Transverse colon (tissue), 4 donors: ENCODE data around the gene RAB20. TPM values are rescaled to one million over a fixed set of nuclear protein-coding genes. Genes with fewer than 3 reads are reported as not detected.

Experiments
- DNase-seq: peaks from one replicate; pipeline ENCODE4 v3.0.0-alpha.2; 2019
- H3K27ac ChIP-seq, 4 donors: fragments of 200-600 bp; sonication (generic); 2 replicates each; pipeline ENCODE4 v1.5.1; 2016 to 2018; ENCODE audit warnings: inconsistent platforms in 4 of 4
- H3K27me3 ChIP-seq: fragments of 200-600 bp; sonication (generic); 2 replicates; pipeline ENCODE4 v1.5.1; 2017; ENCODE audit warnings: inconsistent platforms
- H3K36me3 ChIP-seq, 4 donors: fragments of 200-600 bp; sonication (generic); 2 replicates each; pipeline ENCODE4 v1.5.1; 2017 to 2019; ENCODE audit warnings: inconsistent platforms in 4 of 4
- H3K4me1 ChIP-seq, 4 donors: fragments of 200-600 bp; sonication (generic); 2 replicates each; pipeline ENCODE4 v1.5.1; 2017 to 2020; ENCODE audit warnings: inconsistent platforms in 4 of 4
- H3K4me3 ChIP-seq, 4 donors: fragments of 200-600 bp; sonication (generic); 1 replicate in 1 of 4; 2 replicates in 3 of 4; pipeline versions ENCODE4 v1.5.1 to v1.6.1; 2017 to 2019; ENCODE audit warnings: inconsistent platforms in 4 of 4
- H3K9me3 ChIP-seq, 2 donors: fragments of 200-600 bp; sonication (generic); 2 replicates each; pipeline ENCODE4 v1.5.1; 2017 to 2019; ENCODE audit warnings: inconsistent platforms in 2 of 2
- CTCF ChIP-seq, 5 experiments: fragments of 200-600 bp in 3 of 5; fragments of 450-650 bp in 2 of 5; sonication (generic) in 3 of 5; IDR thresholded peaks; 1 replicate in 2 of 5; 2 replicates in 3 of 5; pipeline ENCODE4 v1.5.1; 2016 to 2017; ENCODE audit warnings: antibody characterized with exemption in 5 of 5, inconsistent platforms in 3 of 5, mild to moderate bottlenecking in 2 of 5, moderate library complexity in 1 of 5
- EP300 ChIP-seq: sonication (generic); formaldehyde crosslinking; IDR thresholded peaks from one replicate; pipeline ENCODE4 v1.6.1; 2017; ENCODE audit warnings: antibody characterized with exemption, low read depth
- POLR2A ChIP-seq: fragments of 450-650 bp; IDR thresholded peaks from one replicate; pipeline ENCODE4 v1.6.1; 2016; ENCODE audit warnings: antibody characterized with exemption, mild to moderate bottlenecking, moderate library complexity
- POLR2AphosphoS5 ChIP-seq, 3 donors: sonication (generic); formaldehyde crosslinking; IDR thresholded peaks; one replicate each; pipeline ENCODE4 v1.6.1; 2016; ENCODE audit warnings: antibody characterized with exemption in 3 of 3
- WGBS, 2 donors: methylation state at CpG; one replicate each; pipeline ENCODE4 v1.1.5; 2018; ENCODE audit warnings: low coverage in 1 of 2; 5-methylcytosine and 5-hydroxymethylcytosine counted together
- in situ Hi-C, 4 donors: fragments of 200-750 bp; cut with MboI; loops; one replicate each; pipeline versions ENCODE4 v1.15.0 to v1.15.1; 2017; ENCODE audit warnings: low sequenced_read_pairs in 3 of 4, low pct_ligation_motif_present in 1 of 4, low pct_unique_long_range_greater_than_20kb in 1 of 4
- intact Hi-C: fragments of 100-400 bp; cut with DNase I; formaldehyde crosslinking; loops from one replicate; pipeline ENCODE4 v1.15.1; 2023; ENCODE audit warnings: low total_unique reads
- total RNA-seq, 4 donors: library from RNA; depleted of rRNA; stranded (reverse); fragments of >200 nt; gene quantifications; one replicate each; pipeline ENCODE4 v1.1.0, GENCODE V29; 2016

Gene RAB20
- total RNA-seq, 4 donors from 2014 or later: 12.5 to 66.2 (median 54.1) TPM

DNA sequence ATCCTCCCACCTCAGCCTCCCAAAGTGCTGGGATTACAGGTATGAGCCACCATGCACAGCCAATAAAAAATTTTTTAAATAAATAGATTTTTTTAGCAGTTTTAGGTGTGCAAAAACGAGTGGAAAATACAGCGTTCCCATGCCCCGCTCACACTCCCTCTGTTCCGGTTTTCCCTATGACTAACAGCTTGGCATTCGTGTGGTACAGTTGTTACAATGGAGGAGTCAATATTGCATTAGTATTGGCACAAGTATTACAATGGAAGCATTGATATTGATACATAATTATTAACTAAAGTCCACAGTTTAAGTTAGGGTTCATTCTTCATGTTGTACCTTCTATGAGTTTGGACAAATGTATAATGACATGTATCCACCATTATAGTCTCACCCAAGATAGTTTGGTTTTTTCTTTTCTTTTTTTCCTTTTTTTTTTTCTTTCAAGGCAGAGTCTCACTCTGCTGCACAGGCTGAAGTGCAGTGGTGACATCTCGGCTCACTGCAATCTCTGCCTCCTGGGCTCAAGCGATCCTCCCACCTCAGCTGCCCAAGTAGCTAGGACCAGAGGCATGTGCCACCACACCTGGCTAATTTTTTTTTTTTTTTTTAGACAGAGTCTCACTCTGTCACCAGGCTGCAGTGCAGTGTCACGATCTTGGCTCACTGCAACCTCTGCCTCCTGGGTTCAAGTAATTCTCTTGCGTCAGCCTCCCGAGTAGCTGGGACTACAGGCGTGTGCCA, 15.4 kb upstream of the RAB20 start:
- H3K36me3 ChIP-seq: no peaks in the 10 kb centered on the region
- WGBS, 2 donors: 54 to 58% methylated on average over 9 to 11 of the region's 11 CpGs
- peaks cover 0 to 8% (median 1%) of the 10 kb centered on the region in 4 donors for H3K4me1 ChIP-seq
- no peaks in the 10 kb centered on the region for H3K9me3 ChIP-seq
- no peak for DNase-seq
- TF ChIP-seq EP300: no peak
- TF ChIP-seq POLR2AphosphoS5 (IDR thresholded peaks at IDR 0.05): no peak
- no peak for TF ChIP-seq CTCF (IDR thresholded peaks at IDR 0.05)
- TF ChIP-seq POLR2A: no peak
- H3K27me3 ChIP-seq: no peaks in the 10 kb centered on the region
- in situ Hi-C loops (loop anchor here in 1 of 4 donors (25.0 kb wide), 2 partner anchors 235 to 485 kb away; no protein-coding TSS in a partner anchor), intact Hi-C loops (no loop called here)
- no peak overlapping the region for H3K4me3 ChIP-seq
- no peak overlapping the region for H3K27ac ChIP-seq

DNA sequence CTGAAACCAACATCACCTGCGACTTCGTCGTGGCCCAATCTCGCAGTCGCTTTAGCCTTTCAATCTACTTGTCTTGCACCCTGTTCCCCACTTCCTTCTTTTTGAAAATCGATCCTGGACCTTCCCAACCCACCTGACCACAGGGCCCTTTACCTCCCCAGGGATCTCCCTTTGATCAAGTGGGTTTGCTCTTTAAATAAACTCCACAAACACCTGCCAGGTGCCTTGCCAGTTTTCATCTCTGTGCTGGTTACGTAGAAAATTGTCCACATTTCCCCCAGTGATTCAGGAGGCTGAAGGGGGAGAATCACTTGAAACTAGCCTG, 14.5 kb upstream of the RAB20 start:
- WGBS, 2 donors: 51 to 75% methylated on average over 7 of the region's 7 CpGs
- H3K27ac ChIP-seq: no peak overlapping the region
- in situ Hi-C loops: loop anchor here in 1 of 4 donors (25.0 kb wide), 2 partner anchors 236 to 486 kb away; no protein-coding TSS in a partner anchor

DNA sequence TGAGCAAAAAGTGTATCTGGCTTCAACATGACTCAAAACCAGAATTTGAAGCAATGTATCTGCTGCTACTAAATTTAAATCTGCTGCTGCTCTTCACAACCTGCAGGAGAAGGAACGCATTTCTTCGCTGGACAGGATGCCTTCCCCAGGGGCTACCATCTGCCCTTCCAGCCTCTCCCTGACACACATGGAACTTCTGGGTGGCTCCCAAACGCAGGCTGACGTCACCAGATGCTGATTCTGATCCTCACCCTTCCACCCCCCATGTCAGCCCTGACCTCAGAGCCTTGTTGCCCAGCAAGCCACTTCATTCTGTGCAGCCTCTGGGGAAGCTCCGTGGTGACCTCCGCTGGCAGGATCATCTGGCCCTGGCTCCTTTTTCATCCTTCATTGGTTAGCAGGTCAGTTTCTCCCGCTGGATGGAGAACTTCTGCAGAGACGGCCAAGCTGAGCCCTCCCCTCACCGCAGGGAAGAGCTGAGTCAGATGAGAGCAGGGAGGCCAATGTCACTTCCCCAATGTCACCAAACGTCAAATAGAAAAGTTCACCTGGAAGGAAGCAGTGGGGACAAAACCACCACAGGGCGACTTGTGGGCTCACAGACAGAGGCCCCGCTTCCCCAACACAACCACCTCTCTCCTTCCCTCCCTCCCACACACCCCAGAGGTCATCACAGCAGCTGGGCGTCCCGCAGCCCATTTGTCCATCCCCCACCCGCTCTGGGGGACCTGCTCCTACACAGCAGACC, 14.0 kb upstream of the RAB20 start:
- no peak for DNase-seq
- H3K4me1 ChIP-seq: peaks cover 0 to 10% (median 2%) of the 10 kb centered on the region in 4 donors
- H3K36me3 ChIP-seq: no peaks in the 10 kb centered on the region
- H3K27me3 ChIP-seq: no peaks in the 10 kb centered on the region
- intact Hi-C loops (no loop called here), in situ Hi-C loops (loop anchor here in 1 of 4 donors (25.0 kb wide), 2 partner anchors 237 to 487 kb away; no protein-coding TSS in a partner anchor)
- WGBS, 2 donors: 32 to 54% methylated on average over 6 to 15 of the region's 15 CpGs
- H3K27ac ChIP-seq: no peak overlapping the region
- no peaks in the 10 kb centered on the region for H3K9me3 ChIP-seq
- TF ChIP-seq EP300 (no peak), POLR2AphosphoS5 (IDR thresholded peaks at IDR 0.05) (no peak), POLR2A (no peak), CTCF (IDR thresholded peaks at IDR 0.05) (no peak)
- H3K4me3 ChIP-seq: no peak overlapping the region

More for the DNA sequence above, 14.5 kb upstream of the RAB20 start:
- Histone ChIP-seq H3K36me3 (no peaks in the 10 kb centered on the region), H3K27me3 (no peaks in the 10 kb centered on the region), H3K9me3 (no peaks in the 10 kb centered on the region), H3K4me3 (no peak overlapping the region), H3K4me1 (peaks cover 0 to 10% (median 2%) of the 10 kb centered on the region in 4 donors)
- no peak for DNase-seq
- TF ChIP-seq EP300: no peak
- TF ChIP-seq POLR2A: no peak
- no peak for TF ChIP-seq POLR2AphosphoS5 (IDR thresholded peaks at IDR 0.05)
- intact Hi-C loops: no loop called here

DNA sequence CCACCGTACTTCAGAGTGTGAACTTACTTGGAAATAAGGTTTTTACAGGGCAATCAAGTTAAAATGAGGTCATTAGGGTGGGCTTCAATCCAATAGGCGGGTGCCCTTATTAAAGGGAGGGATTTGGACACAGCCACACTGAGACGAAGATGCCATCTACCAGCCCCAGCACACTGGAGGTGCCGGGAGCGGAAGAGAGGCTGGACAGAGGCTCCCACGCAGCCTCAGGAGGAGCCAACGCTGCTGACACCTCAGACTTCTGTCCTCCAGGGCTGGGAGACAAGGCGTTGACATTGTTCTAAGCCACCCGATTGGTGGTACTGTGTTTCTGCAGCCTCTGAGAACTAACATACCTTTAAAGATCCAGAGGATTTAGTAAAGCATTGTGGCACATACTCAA, 12.6 kb upstream of the RAB20 start:
- in situ Hi-C loops: no loop called here
- intact Hi-C loops: no loop called here
- no peak overlapping the region for H3K27ac ChIP-seq

More for the DNA sequence above, 12.6 kb upstream of the RAB20 start:
- no peaks in the 10 kb centered on the region for H3K27me3 ChIP-seq
- no peak overlapping the region for H3K4me3 ChIP-seq
- no peaks in the 10 kb centered on the region for H3K36me3 ChIP-seq
- H3K9me3 ChIP-seq: no peaks in the 10 kb centered on the region
- TF ChIP-seq POLR2AphosphoS5 (IDR thresholded peaks at IDR 0.05): no peak
- no peak for TF ChIP-seq EP300
- TF ChIP-seq CTCF (IDR thresholded peaks at IDR 0.05): no peak
- no peak for TF ChIP-seq POLR2A
- H3K4me1 ChIP-seq: peaks cover 0 to 10% (median 2%) of the 10 kb centered on the region in 4 donors
- 65 to 69% methylated on average over 6 to 9 of the region's 9 CpGs for WGBS, 2 donors
- DNase-seq: no peak
